Prostate gland (tissue), 2 donors: ENCODE results near the gene ZAP70. TPM values are rescaled to one million over a fixed set of nuclear protein-coding genes. Genes with fewer than 3 reads are reported as not detected.

Experiments used
- DNase-seq: peaks from one replicate; pipeline ENCODE4 v3.0.0-alpha.2; 2019; ENCODE audit warnings: low spot score
- H3K27ac ChIP-seq, 2 donors: fragments of 200-600 bp; sonication (generic); 2 replicates each; pipeline ENCODE4 v1.5.1; 2017 to 2019
- H3K27me3 ChIP-seq: fragments of 200-600 bp; sonication (generic); replicated peaks from 2 replicates; pipeline ENCODE4 v1.5.1; 2019; ENCODE audit not compliant: insufficient read depth
- H3K36me3 ChIP-seq, 2 donors: fragments of 200-600 bp; sonication (generic); 1 replicate in 1 of 2; 2 replicates in 1 of 2; pipeline versions ENCODE4 v1.5.1 to v1.8.1; 2017 to 2019
- H3K4me1 ChIP-seq: fragments of 200-600 bp; sonication (generic); replicated peaks from 2 replicates; pipeline ENCODE4 v1.5.1; 2019
- H3K4me3 ChIP-seq, 2 donors: fragments of 200-600 bp; sonication (generic); 2 replicates each; pipeline ENCODE4 v1.5.1; 2017 to 2019
- H3K9me3 ChIP-seq: fragments of 200-600 bp; sonication (generic); 2 replicates; pipeline ENCODE4 v1.5.1; 2017
- POLR2A ChIP-seq: fragments of 450-650 bp; IDR thresholded peaks from one replicate; pipeline ENCODE4 v1.6.1; 2016; ENCODE audit warnings: antibody characterized with exemption, mild to moderate bottlenecking
- POLR2AphosphoS5 ChIP-seq: sonication (generic); formaldehyde crosslinking; IDR thresholded peaks from one replicate; pipeline ENCODE4 v1.6.1; 2017; ENCODE audit warnings: antibody characterized with exemption
- WGBS: methylation state at CpG from one replicate; pipeline ENCODE4 v1.1.5; 2018; 5-methylcytosine and 5-hydroxymethylcytosine counted together
- intact Hi-C: fragments of 100-400 bp; cut with DNase I; formaldehyde crosslinking; loops from one replicate; pipeline ENCODE4 v1.14.2; 2022
- total RNA-seq, 2 donors: library from RNA; depleted of rRNA; stranded (reverse); fragments of >200 nt; gene quantifications; one replicate each; pipeline ENCODE4 v1.1.0, GENCODE V29; 2016
- TF ChIP-seq, protein P1 (sequence below), 4 experiments: fragments of 200-600 bp in 2 of 4; fragments of 450-650 bp in 2 of 4; sonication (generic) in 2 of 4; IDR thresholded peaks; 1 replicate in 3 of 4; 2 replicates in 1 of 4; pipeline ENCODE4 v1.5.1; 2016 to 2019; ENCODE audit warnings: antibody characterized with exemption in 4 of 4, mild to moderate bottlenecking in 2 of 4, moderate library complexity in 2 of 4

The ZAP70 gene
- total RNA-seq, 2 donors from 2014 or later = 1.8 to 3.9 TPM

GRCh38 chr2:97730245-97730644, 16.9 kb downstream of the ZAP70 start:
- Histone ChIP-seq H3K27me3 (no peaks in the 10 kb centered on the region), H3K4me1 (no peaks in the 10 kb centered on the region), H3K27ac (no peak overlapping the region), H3K9me3 (no peaks in the 10 kb centered on the region), H3K4me3 (no peak overlapping the region), H3K36me3 (no peaks in the 10 kb centered on the region)
- no peak for DNase-seq
- WGBS = 100% methylated on average over 1 of the region's 1 CpG
- no peak for TF ChIP-seq POLR2A
- TF ChIP-seq POLR2AphosphoS5 = no peak
- TF ChIP-seq, protein P1, sequence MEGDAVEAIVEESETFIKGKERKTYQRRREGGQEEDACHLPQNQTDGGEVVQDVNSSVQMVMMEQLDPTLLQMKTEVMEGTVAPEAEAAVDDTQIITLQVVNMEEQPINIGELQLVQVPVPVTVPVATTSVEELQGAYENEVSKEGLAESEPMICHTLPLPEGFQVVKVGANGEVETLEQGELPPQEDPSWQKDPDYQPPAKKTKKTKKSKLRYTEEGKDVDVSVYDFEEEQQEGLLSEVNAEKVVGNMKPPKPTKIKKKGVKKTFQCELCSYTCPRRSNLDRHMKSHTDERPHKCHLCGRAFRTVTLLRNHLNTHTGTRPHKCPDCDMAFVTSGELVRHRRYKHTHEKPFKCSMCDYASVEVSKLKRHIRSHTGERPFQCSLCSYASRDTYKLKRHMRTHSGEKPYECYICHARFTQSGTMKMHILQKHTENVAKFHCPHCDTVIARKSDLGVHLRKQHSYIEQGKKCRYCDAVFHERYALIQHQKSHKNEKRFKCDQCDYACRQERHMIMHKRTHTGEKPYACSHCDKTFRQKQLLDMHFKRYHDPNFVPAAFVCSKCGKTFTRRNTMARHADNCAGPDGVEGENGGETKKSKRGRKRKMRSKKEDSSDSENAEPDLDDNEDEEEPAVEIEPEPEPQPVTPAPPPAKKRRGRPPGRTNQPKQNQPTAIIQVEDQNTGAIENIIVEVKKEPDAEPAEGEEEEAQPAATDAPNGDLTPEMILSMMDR (IDR thresholded peaks at IDR 0.05) = no peak
- intact Hi-C loops = no loop called here

- WGBS = 86% methylated on average over 12 of the region's 12 CpGs
- no peak for DNase-seq
- Histone ChIP-seq H3K4me1 (no peaks in the 10 kb centered on the region), H3K36me3 (no peaks in the 10 kb centered on the region), H3K9me3 (no peaks in the 10 kb centered on the region), H3K4me3 (no peak overlapping the region), H3K27me3 (no peaks in the 10 kb centered on the region), H3K27ac (no peak overlapping the region)
- intact Hi-C loops = no loop called here
- TF ChIP-seq, protein P1 (IDR thresholded peaks at IDR 0.05) = no peak
- TF ChIP-seq POLR2AphosphoS5 = no peak
These were observed 18.1 kb downstream of the ZAP70 start for GRCh38 chr2:97731274-97732020.

GRCh38 chr2:97732436-97733340, 19.3 kb downstream of the ZAP70 start:
- DNase-seq = no peak
- intact Hi-C loops = no loop called here
- Histone ChIP-seq H3K4me3 (no peak overlapping the region), H3K36me3 (no peaks in the 10 kb centered on the region), H3K9me3 (no peaks in the 10 kb centered on the region), H3K27me3 (no peaks in the 10 kb centered on the region), H3K4me1 (no peaks in the 10 kb centered on the region), H3K27ac (no peak overlapping the region)
- 78% methylated on average over 28 of the region's 28 CpGs for WGBS
- TF ChIP-seq POLR2AphosphoS5 (no peak), POLR2A (no peak)
- TF ChIP-seq, protein P1 (IDR thresholded peaks at IDR 0.05) = no peak

DNA sequence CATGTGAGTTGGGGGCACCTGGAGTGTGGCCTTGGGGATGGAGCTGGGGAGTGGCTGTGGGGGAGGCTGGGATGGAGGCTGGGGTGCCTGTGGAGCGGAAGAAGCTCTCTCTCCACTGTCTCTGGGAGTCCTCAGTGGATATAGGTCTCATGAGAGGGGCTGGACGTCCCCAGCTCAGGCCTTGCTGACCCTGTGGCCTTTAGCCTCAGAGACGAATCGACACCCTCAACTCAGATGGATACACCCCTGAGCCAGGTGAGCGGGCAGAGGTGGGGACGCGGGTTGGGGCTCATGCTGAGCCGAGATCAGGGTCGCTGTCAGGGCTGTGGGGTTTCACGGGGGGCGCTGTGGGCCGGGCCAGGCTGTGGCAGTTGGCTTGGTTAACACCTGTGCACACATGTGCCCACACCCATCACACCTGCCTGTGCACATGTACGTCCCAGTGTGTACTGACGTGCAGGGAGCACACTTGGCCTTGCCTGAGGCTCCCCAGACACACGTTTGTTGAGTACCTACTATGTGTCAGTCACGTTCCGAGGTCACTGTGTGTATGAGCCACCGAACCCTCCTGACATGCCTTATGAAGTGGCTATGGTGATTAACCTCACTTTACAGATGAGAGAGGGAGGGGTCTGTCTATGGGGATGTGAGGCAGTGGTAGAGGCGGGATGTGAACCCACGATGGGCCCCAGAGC, 20.1 kb downstream of the ZAP70 start:
- intact Hi-C loops = no loop called here
- H3K4me1 ChIP-seq = no peaks in the 10 kb centered on the region
- 88% methylated on average over 20 of the region's 20 CpGs for WGBS
- H3K4me3 ChIP-seq = no peak overlapping the region
- no peaks in the 10 kb centered on the region for H3K36me3 ChIP-seq
- H3K9me3 ChIP-seq = no peaks in the 10 kb centered on the region
- TF ChIP-seq POLR2AphosphoS5 (no peak), POLR2A (no peak)
- TF ChIP-seq, protein P1 (IDR thresholded peaks at IDR 0.05) = no peak
- DNase-seq = no peak
- no peaks in the 10 kb centered on the region for H3K27me3 ChIP-seq
- no peak overlapping the region for H3K27ac ChIP-seq
